DND-41 (cell line): ENCODE results near the gene CNOT3.
"Not testable (repeated sequence)": the region's sequence is repeated elsewhere in the genome, so short reads cannot be mapped to it uniquely, and the experiment has no call there.

ENCODE experiments used
- EZH2 ChIP-seq: IDR thresholded peaks from 3 replicates; pipeline ENCODE4 v1.6.1; 2012; ENCODE audit warnings: borderline replicate concordance, low read depth, mild to moderate bottlenecking, moderate library complexity, low read length, inconsistent platforms; ENCODE audit not compliant: severe bottlenecking
- TF ChIP-seq, protein P1 (sequence below): IDR thresholded peaks from 2 replicates; pipeline ENCODE4 v1.5.1; 2012; ENCODE audit warnings: borderline replicate concordance, low read length, moderate library complexity, mild to moderate bottlenecking; ENCODE audit not compliant: poor library complexity, severe bottlenecking; ENCODE audit errors: extremely low read depth

DNA sequence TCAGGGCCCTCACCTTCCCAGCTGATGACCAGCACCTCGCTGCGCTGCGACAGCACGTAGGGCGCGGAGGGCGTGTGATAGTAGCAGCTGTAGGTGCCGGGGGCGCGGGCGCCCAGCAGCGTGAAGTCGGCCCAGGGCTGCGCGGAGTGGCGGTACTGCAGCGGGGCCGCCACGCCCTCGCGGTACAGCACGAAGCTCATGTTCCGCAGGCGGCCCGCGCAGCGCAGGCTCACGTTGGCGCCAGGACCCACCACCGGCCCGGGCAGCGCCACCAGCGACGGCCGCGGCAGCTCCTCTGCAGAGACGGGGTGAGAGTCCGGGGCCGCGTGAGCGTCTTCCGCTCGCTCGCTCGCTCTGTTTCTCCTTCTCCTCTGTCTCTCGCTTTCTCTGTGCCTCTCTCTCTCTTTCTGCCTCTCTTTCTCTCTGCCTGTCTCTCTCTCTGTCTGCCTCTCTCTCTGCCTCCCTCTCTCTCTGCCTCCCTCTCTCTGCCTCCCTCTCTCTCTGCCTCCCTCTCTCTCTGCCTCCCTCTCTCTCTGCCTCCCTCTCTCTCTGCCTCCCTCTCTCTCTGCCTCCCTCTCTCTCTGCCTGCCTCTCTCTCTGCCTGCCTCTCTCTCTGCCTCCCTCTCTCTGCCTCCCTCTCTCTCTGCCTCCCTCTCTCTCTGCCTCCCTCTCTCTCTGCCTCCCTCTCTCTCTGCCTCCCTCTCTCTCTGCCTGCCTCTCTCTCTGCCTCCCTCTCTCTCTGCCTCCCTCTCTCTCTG is 41.5 kb upstream of the CNOT3 start:
- TF ChIP-seq, protein P1, sequence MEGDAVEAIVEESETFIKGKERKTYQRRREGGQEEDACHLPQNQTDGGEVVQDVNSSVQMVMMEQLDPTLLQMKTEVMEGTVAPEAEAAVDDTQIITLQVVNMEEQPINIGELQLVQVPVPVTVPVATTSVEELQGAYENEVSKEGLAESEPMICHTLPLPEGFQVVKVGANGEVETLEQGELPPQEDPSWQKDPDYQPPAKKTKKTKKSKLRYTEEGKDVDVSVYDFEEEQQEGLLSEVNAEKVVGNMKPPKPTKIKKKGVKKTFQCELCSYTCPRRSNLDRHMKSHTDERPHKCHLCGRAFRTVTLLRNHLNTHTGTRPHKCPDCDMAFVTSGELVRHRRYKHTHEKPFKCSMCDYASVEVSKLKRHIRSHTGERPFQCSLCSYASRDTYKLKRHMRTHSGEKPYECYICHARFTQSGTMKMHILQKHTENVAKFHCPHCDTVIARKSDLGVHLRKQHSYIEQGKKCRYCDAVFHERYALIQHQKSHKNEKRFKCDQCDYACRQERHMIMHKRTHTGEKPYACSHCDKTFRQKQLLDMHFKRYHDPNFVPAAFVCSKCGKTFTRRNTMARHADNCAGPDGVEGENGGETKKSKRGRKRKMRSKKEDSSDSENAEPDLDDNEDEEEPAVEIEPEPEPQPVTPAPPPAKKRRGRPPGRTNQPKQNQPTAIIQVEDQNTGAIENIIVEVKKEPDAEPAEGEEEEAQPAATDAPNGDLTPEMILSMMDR = not testable (repeated sequence)
- not testable (repeated sequence) for TF ChIP-seq EZH2
